ENCODE measurements around the gene ZKSCAN1.

ZKSCAN1 gene

GRCh38 chr7:100035876-100036275 lies 20.5 kb downstream of the ZKSCAN1 start:
- DNase-seq (ENCODE audit: low read depth, low spot score), result no peak

- no peak for DNase-seq (ENCODE audit: low read depth, low spot score)
Observed at GRCh38 chr7:100038326-100038725, 22.9 kb downstream of the ZKSCAN1 start.

GRCh38 chr7:100040575-100040974 lies 25.2 kb downstream of the ZKSCAN1 start:
- DNase-seq (ENCODE audit: low read depth, low spot score), result no peak

GRCh38 chr7:100044718-100045117 lies 29.3 kb downstream of the ZKSCAN1 start:
- DNase-seq (ENCODE audit: low read depth, low spot score), result no peak

DNA sequence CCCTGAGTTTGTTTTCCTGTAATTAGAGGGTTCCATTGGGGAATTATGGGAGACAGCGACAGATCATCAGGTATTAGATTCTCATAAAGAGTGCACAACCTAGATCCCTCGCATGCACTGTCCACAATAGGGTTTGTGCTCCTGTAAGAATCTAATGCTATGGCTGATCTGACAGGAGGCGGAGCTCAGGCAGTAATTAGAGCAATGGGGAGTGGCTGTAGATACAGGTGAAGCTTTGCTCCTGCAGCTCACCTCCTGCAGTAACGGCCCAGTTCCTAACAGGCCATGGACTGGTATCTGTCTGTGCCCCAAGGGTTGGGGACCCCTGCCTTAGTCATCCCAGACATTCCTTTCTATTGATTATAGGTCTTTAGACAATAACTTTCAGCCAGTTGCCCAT lies 33.3 kb downstream of the ZKSCAN1 start:
- DNase-seq (ENCODE audit: low read depth, low spot score), result no peak

- DNase-seq (ENCODE audit: low read depth, low spot score), result peak; percentile 50
Observed at GRCh38 chr7:100049441-100050291, 34.3 kb downstream of the ZKSCAN1 start, which contains the start of gene ZSCAN21. Gene ZSCAN21 (plus strand): TSS chr7:100049774. CDS start chr7:100057007, 7,233 bp downstream.

DNA sequence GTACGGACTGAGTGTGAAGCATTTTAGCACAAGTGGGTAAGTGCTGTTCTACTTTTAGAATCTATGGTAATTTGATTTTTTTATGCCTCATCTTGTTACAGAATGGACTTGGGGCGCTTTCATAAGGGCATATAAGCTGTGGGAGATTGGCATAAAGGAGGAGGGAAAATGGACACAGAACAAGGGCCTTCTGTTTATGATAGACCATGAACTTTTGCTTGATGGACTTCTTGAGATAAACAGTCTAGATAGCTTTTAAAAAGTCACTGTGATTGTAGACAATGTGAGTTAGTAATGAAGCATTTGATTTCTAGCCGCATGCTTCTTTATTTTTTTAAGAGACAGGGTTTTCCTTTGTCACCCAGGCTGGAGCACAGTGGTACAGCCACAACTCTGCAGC lies 36.2 kb downstream of the ZKSCAN1 start:
- no peak for DNase-seq (ENCODE audit: low read depth, low spot score)

DNA sequence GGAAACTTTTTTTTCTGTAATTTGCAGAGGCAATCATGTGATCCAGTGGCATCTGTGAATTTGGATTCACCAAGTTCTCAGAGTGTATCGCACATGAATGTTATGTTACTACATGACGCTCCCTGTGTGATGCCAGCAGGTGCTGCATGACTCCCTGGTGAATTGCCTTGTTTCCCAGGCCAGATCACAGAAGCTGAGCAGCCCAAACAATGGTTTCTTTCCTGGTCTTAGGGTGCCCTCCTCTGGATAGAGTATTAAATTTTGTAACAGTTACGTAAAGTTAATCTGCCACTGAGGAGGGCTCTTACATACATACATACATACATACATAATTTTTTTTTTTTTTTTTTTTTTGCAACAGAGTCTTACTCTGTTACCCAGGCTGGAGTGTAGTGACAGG lies 37.8 kb downstream of the ZKSCAN1 start:
- peak; percentile 37 for DNase-seq (ENCODE audit: low read depth, low spot score)

- DNase-seq (ENCODE audit: low read depth, low spot score), result no peak
Observed at GRCh38 chr7:100057006-100057405, 41.6 kb downstream of the ZKSCAN1 start.

GRCh38 chr7:100059251-100059739 lies 43.9 kb downstream of the ZKSCAN1 start:
- no peak for DNase-seq (ENCODE audit: low read depth, low spot score)

DNA sequence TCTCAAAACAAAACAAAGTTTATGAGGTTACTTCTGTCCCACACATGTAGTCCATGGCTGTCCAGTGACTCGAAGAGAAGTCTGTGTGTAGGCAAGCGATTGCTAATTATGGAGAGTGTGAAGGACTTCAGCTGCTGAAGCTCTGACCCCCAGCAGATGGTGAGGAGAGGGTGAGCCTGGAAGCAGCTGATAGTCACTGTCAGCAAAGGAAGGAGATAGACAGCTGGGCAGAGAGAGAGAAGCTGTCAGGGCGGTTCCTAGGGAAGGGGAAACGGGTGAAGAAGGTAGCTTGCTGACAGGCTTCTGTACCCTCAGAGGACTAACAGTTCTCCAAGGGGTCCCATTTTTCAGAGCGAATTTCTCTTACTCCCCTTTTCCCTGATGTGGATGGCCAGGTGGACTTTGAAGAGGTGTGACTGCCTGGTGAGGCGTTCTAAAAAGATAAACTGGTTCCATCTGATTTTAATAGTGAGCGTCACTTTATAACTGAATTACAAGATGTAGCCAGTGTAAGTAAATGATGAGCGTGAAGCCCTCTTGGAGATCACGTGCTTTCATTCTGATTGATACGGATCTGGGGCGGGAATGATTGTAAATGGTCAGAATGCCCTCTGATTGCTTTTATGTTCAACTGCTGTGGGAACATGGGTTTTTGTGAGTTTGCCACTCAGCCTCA lies 46.3 kb downstream of the ZKSCAN1 start:
- no peak for DNase-seq (ENCODE audit: low read depth, low spot score)

DNA sequence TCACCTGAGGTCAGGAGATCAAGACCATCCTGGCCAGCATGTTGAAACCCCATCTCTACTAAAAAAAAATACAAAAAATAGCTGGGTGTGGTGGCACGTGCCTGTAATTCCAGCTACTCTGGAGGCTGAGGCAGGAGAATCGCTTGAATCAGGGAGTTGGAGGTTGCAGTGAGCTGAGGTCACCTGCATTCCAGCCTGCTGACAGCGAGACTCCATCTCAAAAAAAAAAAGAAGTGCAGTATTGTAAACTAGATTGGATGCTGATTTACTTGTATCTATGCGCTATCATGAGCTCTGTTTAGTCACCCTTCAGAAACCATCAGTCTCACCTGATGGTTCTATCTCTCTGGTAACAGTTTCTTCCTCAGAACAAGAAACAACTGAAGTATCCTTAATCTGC lies 48.0 kb downstream of the ZKSCAN1 start:
- DNase-seq (ENCODE audit: low read depth, low spot score), result no peak

DNA sequence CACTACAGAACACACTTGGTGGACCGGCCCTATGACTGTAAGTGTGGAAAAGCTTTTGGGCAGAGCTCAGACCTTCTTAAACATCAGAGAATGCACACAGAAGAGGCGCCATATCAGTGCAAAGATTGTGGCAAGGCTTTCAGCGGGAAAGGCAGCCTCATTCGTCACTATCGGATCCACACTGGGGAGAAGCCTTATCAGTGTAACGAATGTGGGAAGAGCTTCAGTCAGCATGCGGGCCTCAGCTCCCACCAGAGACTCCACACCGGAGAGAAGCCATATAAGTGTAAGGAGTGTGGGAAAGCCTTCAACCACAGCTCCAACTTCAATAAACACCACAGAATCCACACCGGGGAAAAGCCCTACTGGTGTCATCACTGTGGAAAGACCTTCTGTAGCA lies 48.8 kb downstream of the ZKSCAN1 start:
- DNase-seq (ENCODE audit: low read depth, low spot score), result no peak

GRCh38 chr7:100065452-100066186 lies 50.2 kb downstream of the ZKSCAN1 start:
- DNase-seq (ENCODE audit: low read depth, low spot score), result peak; percentile 49

DNA sequence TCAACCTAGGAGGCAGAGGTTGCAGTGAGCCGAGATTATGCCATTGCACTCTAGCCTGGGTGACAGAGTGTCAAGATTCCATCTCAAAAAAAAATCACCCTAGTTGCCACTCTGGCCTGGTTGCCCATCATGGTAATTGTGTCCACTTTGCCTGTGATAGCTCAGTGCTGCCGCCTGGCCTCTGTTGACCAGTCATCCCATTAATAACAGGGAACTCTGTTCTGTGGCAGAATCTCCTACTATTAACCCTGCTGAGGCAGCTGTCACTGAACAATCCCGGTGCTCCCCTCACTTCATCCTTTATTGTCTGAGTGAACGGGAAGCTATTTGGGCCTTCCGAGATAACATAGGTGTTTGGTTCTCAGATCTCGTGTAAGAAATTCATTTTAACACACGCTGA lies 51.6 kb downstream of the ZKSCAN1 start:
- DNase-seq (ENCODE audit: low read depth, low spot score), result no peak

- DNase-seq (ENCODE audit: low read depth, low spot score), result no peak
Observed at GRCh38 chr7:100069991-100070390, 54.6 kb downstream of the ZKSCAN1 start.

GRCh38 chr7:100071018-100071723 lies 55.8 kb downstream of the ZKSCAN1 start:
- DNase-seq (ENCODE audit: low read depth, low spot score), result no peak

DNA sequence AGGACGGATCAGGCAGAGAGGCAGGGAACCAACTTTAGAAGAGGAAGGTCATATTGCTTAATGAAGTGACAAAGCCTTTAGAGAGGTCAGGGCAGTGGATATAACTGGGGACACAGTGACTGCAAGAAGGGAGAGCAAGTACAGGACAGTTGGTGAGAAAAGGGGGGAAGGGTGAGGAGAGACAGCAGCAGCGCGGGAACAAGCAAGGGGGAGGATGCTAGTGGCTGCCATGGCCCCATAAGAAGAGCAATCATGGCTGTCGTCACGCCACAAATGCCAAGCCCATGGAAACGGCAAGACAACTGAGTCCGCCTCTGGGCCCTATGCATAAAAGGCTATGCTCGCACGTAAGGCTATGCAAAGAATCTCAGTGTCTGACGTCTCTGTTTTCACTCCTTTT lies 57.1 kb downstream of the ZKSCAN1 start:
- DNase-seq (ENCODE audit: low read depth, low spot score), result no peak

DNA sequence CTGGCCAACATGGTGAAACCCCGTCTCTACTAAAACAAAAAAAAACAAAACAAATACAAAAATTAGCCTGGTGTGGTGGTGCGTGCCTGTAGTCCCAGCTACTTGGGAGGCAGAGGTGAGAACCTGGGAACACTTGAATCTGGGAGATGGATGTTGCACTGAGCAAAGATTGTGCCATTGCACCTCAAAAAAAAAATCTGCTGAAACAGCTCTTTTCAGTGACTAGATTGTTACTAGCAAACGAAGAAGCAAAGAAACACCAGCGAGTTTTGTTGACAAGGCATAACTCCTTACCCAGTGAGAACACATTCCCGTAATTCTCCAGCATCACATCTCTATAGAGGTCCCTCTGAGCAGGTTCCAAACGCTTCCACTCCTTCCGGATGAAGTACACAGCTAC lies 59.4 kb downstream of the ZKSCAN1 start:
- DNase-seq (ENCODE audit: low read depth, low spot score), result no peak

- DNase-seq (ENCODE audit: low read depth, low spot score), result no peak
Observed at GRCh38 chr7:100075418-100075817, 60.0 kb downstream of the ZKSCAN1 start.

DNA sequence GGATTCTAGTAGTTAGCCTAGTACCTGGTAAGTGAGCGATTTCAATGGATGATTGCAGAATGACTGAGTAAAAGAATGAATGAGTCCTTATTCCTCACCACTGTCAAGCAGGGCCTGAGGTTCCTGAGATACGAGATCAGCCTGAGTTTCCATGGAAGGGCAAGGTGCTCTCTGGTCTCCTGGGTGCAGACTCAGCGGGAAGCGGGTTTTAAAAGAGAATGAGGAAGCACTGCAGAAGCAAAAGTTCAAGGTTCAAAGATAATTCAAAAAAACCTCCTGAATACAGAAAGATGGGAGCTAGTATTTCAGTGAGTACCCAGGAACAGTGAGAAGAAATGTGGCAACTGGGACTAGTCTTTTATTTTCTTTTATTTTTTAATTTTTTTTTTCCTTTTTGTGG lies 61.8 kb downstream of the ZKSCAN1 start:
- no peak for DNase-seq (ENCODE audit: low read depth, low spot score)

Data from brain pericyte (primary cell).